GM12878 (cell line): ENCODE measurements around the gene DTNA. TPM values are rescaled to one million over a fixed set of nuclear protein-coding genes. Genes with fewer than 3 reads are reported as not detected.

Experiments used
- ATAC-seq: fragments of 200-7000 bp; cut with Tn5 transposase; 3 replicates; pipeline ENCODE4 v1.9.1; 2020; ENCODE audit warnings: mild to moderate bottlenecking, moderate library complexity
- BruUV-seq: library from RNA; stranded (reverse); fragments of 400-500 nt; replicated peaks from 2 replicates; lab custom pipeline; 2021; lab: Mats Ljungman, UMichigan
- CTCF ChIA-PET: fragments of 300-600 bp; sonication (Branson Sonifier 250); formaldehyde crosslinking; extraction: SDS; loops from one replicate; lab custom pipeline; 2021; ENCODE audit warnings: inconsistent platforms; lab: Yijun Ruan, JAX
- POLR2A ChIA-PET: fragments of 350-600 bp; formaldehyde crosslinking; extraction: SDS; loops from one replicate; lab custom pipeline; 2021; ENCODE audit warnings: inconsistent platforms; lab: Charles Lee
- RAD21 ChIA-PET: fragments of 300-600 bp; sonication (Branson Sonifier 250); formaldehyde crosslinking; loops from one replicate; lab custom pipeline; 2023; ENCODE audit warnings: antibody characterized with exemption; ENCODE audit not compliant: unreplicated experiment; lab: Charles Lee
- SMC1A ChIA-PET: fragments of 300-600 bp; sonication (Branson Sonifier 250); formaldehyde crosslinking; loops from one replicate; lab custom pipeline; 2023; ENCODE audit not compliant: unreplicated experiment, uncharacterized antibody; lab: Charles Lee
- DNase-seq: peaks from one replicate; pipeline ENCODE4 v3.0.0-alpha.2; 2011; ENCODE audit warnings: low read depth, low spot score
- FAIRE-seq: peaks from 3 replicates; lab custom pipeline; 2011; peaks lifted over from hg19 to GRCh38; lab: Jason Lieb, UNC
- H2AFZ ChIP-seq: 2 replicates; pipeline ENCODE4 v1.6.0; 2011; ENCODE audit warnings: low read depth, low read length, control low read depth; ENCODE audit not compliant: control insufficient read depth
- H3K27ac ChIP-seq: 2 replicates; pipeline ENCODE4 v1.5.1; 2011; ENCODE audit warnings: control low read depth; ENCODE audit not compliant: control insufficient read depth, insufficient read depth
- H3K27me3 ChIP-seq, 2 experiments: replicated peaks in 1 of 2; 2 replicates each; pipeline versions ENCODE4 v1.6.0 to v1.6.1; 2011; ENCODE audit warnings: low read length in 1 of 2; ENCODE audit not compliant: control insufficient read depth in 2 of 2, insufficient read depth in 2 of 2
- H3K36me3 ChIP-seq, 2 experiments: 2 replicates each; pipeline ENCODE4 v1.5.1; 2011; ENCODE audit warnings: low read length in 1 of 2; ENCODE audit not compliant: control insufficient read depth in 2 of 2, insufficient read depth in 2 of 2
- H3K4me1 ChIP-seq: 2 replicates; pipeline ENCODE4 v1.6.1; 2011; ENCODE audit warnings: mild to moderate bottlenecking, low read length, moderate library complexity, mixed read lengths; ENCODE audit not compliant: control insufficient read depth, insufficient read depth
- H3K4me2 ChIP-seq: 2 replicates; pipeline ENCODE4 v1.6.0; 2011; ENCODE audit warnings: control low read depth; ENCODE audit not compliant: control insufficient read depth, insufficient read depth
- H3K4me3 ChIP-seq: fragments of 200-600 bp; sonication (generic); 2 replicates; pipeline ENCODE4 v1.5.1; 2016
- H3K79me2 ChIP-seq: 2 replicates; pipeline ENCODE4 v1.6.0; 2011; ENCODE audit warnings: low read length; ENCODE audit not compliant: control insufficient read depth, insufficient read depth
- H3K9ac ChIP-seq: 2 replicates; pipeline ENCODE4 v1.8.0; 2011; ENCODE audit warnings: low read length, control low read depth, mixed read lengths; ENCODE audit not compliant: control insufficient read depth, insufficient read depth
- H3K9me3 ChIP-seq: replicated peaks from 3 replicates; pipeline ENCODE4 v1.5.1; 2011; ENCODE audit warnings: mild to moderate bottlenecking, low read length; ENCODE audit not compliant: control insufficient read depth, insufficient read depth
- H4K20me1 ChIP-seq: 2 replicates; pipeline ENCODE4 v1.6.0; 2011; ENCODE audit not compliant: control insufficient read depth, insufficient read depth
- ASH2L ChIP-seq: fragments of 300-600, 200-600 bp; sonication (generic); IDR thresholded peaks from 2 replicates; pipeline ENCODE4 v1.6.1; 2017; ENCODE audit warnings: low read depth, mild to moderate bottlenecking, borderline replicate concordance
- ETV6 ChIP-seq, 2 experiments: fragments of 450-650 bp in 1 of 2; IDR thresholded peaks in 1 of 2; conservative IDR thresholded peaks in 1 of 2; 2 replicates each; pipeline ENCODE4 v1.6.1; 2014; ENCODE audit warnings: antibody characterized with exemption in 1 of 2, borderline replicate concordance in 1 of 2, low read depth in 1 of 2, mild to moderate bottlenecking in 1 of 2, moderate library complexity in 1 of 2
- FOXK2 ChIP-seq: fragments of 450-650 bp; IDR thresholded peaks from 2 replicates; pipeline ENCODE4 v1.6.1; 2017; ENCODE audit warnings: mild to moderate bottlenecking, moderate library complexity
- HDAC6 ChIP-seq: fragments of 200-600 bp; sonication (generic); IDR thresholded peaks from one replicate; pipeline ENCODE4 v1.8.0; 2017; ENCODE audit warnings: antibody characterized with exemption; ENCODE audit not compliant: unreplicated experiment
- MTA3 ChIP-seq: IDR thresholded peaks from 2 replicates; pipeline ENCODE4 v1.6.1; 2012; ENCODE audit warnings: low read length, inconsistent platforms, borderline replicate concordance
- NFYB ChIP-seq: IDR thresholded peaks from 2 replicates; pipeline ENCODE4 v1.6.1; 2011; ENCODE audit warnings: low read depth, mild to moderate bottlenecking, low read length, improper control_type of control experiment, moderate library complexity; ENCODE audit not compliant: insufficient read depth
- NR2C2 ChIP-seq: IDR thresholded peaks from 2 replicates; pipeline ENCODE4 v1.6.1; 2011; ENCODE audit warnings: borderline replicate concordance, low read depth; ENCODE audit not compliant: control insufficient read depth, insufficient read length
- PML ChIP-seq: IDR thresholded peaks from 2 replicates; pipeline ENCODE4 v1.6.1; 2012; ENCODE audit warnings: low read length, inconsistent platforms
- RBBP5 ChIP-seq: fragments of 200-600 bp; sonication (generic); conservative IDR thresholded peaks from 2 replicates; pipeline ENCODE4 v1.6.1; 2016
- RFX5 ChIP-seq: IDR thresholded peaks from 2 replicates; pipeline ENCODE4 v1.6.1; 2011; ENCODE audit warnings: low read depth, low read length, improper control_type of control experiment
- SKIL ChIP-seq: fragments of 450-650 bp; IDR thresholded peaks from 2 replicates; pipeline ENCODE4 v1.6.1; 2017; ENCODE audit warnings: mild to moderate bottlenecking, low read depth, inconsistent platforms; ENCODE audit not compliant: poor library complexity, severe bottlenecking
- SMARCA5 ChIP-seq: fragments of 450-650 bp; IDR thresholded peaks from 2 replicates; pipeline ENCODE4 v1.6.1; 2017; ENCODE audit warnings: mild to moderate bottlenecking
- USF1 ChIP-seq: IDR thresholded peaks from 2 replicates; pipeline ENCODE4 v1.6.1; 2011; ENCODE audit warnings: borderline replicate concordance, low read depth, mild to moderate bottlenecking, moderate library complexity, mixed read lengths, low read length; ENCODE audit not compliant: insufficient read depth; ENCODE audit errors: extremely low read length
- YY1 ChIP-seq: IDR thresholded peaks from 2 replicates; pipeline ENCODE4 v1.6.1; 2011; ENCODE audit warnings: low read depth, mild to moderate bottlenecking, low read length
- ZNF384 ChIP-seq: IDR thresholded peaks from 2 replicates; pipeline ENCODE4 v1.6.1; 2012; ENCODE audit warnings: low read depth, mild to moderate bottlenecking, low read length, improper control_type of control experiment, borderline replicate concordance
- in situ Hi-C: fragments of 300-500 bp; cut with MboI; formaldehyde crosslinking; loops from 9 replicates; pipeline ENCODE4 v1.14.3; 2018; ENCODE audit warnings: mixed read lengths
- intact Hi-C: fragments of 100-400 bp; cut with micrococcal nuclease; formaldehyde crosslinking; loops from one replicate; pipeline ENCODE4 v1.14.2; 2022; ENCODE audit not compliant: unreplicated experiment
- polyA plus RNA-seq, 11 experiments: library from polyadenylated mRNA; depleted of rRNA in 4 of 11; unstranded in 6 of 11; stranded (reverse) in 5 of 11; fragments of >200 nt; fragmentation: Nextera tagmentation in 4 of 11; fragmentation: Illumina TruSeq in 1 of 11; extraction: Ambion mirVana in 4 of 11; extraction: Trizol in 1 of 11; gene quantifications; 1 replicate in 1 of 11; 2 replicates in 10 of 11; pipeline versions ENCODE4 v1.2.1 to v1.2.3, GENCODE V29; 2011 to 2016; ENCODE audit warnings: inconsistent platforms in 2 of 11, missing spikeins in 2 of 11, low read depth in 1 of 11
- total RNA-seq, 4 experiments: library from RNA; depleted of rRNA in 3 of 4; stranded (reverse); fragments of >200 nt in 3 of 4; fragmentation: Illumina TruSeq in 1 of 4; extraction: Trizol in 1 of 4; gene quantifications; 2 replicates each; pipeline versions ENCODE4 v1.2.1 to v1.2.3, GENCODE V29; 2013 to 2021

The DTNA gene
- total and polyA plus RNA-seq, 10 of the 15 experiments (the other 5 are each of a cell fraction or from before 2014, with no cell fraction given): 0.26 to 8.6 (median 0.53) TPM

- ATAC-seq: no peak
- DNase-seq: no peak
- Histone ChIP-seq H3K27ac (no peak overlapping the region), H3K4me3 (no peak overlapping the region), H3K36me3 (no peaks in the 10 kb centered on the region), H3K79me2 (no peaks in the 10 kb centered on the region), H3K27me3 (no peaks in the 10 kb centered on the region), H3K4me2 (no peak overlapping the region), H2AFZ (no peak overlapping the region), H4K20me1 (no peaks in the 10 kb centered on the region), H3K9ac (no peak overlapping the region), H3K9me3 (no peaks in the 10 kb centered on the region), H3K4me1 (no peaks in the 10 kb centered on the region)
- SMC1A ChIA-PET: no interaction called here
- TF ChIP-seq RBBP5 (no peak), RFX5 (no peak), NR2C2 (no peak), MTA3 (no peak), SMARCA5 (no peak), ETV6 (conservative IDR thresholded peaks at IDR 0.05 in 1 of 2, IDR thresholded peaks at IDR 0.05 in 1 of 2; ENCODE audit: borderline replicate concordance in 1 of 2, low read depth in 1 of 2) (no peak), YY1 (no peak), USF1 (no peak), PML (no peak), ASH2L (no peak), NFYB (no peak), ZNF384 (no peak), SKIL (no peak), HDAC6 (no peak), FOXK2 (no peak)
- CTCF ChIA-PET: no interaction called here
- no TSS peak for BruUV-seq
- POLR2A ChIA-PET: no interaction called here
- RAD21 ChIA-PET: interaction anchor here (0.7 kb wide), 1 partner anchor 410 kb away, joined by 3 read pairs; no protein-coding TSS in a partner anchor
- in situ Hi-C loops (no loop called here), intact Hi-C loops (no loop called here)
- FAIRE-seq: no peak
Observed at GRCh38 chr18:34901299-34901698, 191.2 kb downstream of the DTNA start.
